Osteoblast (primary cell): ENCODE data around the gene UTP15. TPM values are rescaled to one million over a fixed set of nuclear protein-coding genes. Genes with fewer than 3 reads are reported as not detected.
A peak's percentile ranks its signal among the peaks of the same experiment; 100 is the strongest.

ENCODE experiments used
- DNase-seq: peaks from one replicate; pipeline ENCODE4 v3.0.0; 2011; ENCODE audit warnings: low spot score, mixed read lengths; ENCODE audit not compliant: insufficient read length; ENCODE audit errors: missing footprints
- H2AFZ ChIP-seq: 2 replicates; pipeline ENCODE4 v1.6.0; 2011; ENCODE audit warnings: mild to moderate bottlenecking, low read length
- H3K27ac ChIP-seq: 2 replicates; pipeline ENCODE4 v1.5.1; 2011; ENCODE audit warnings: mild to moderate bottlenecking, low read depth, low read length, moderate library complexity
- H3K27me3 ChIP-seq: 2 replicates; pipeline ENCODE4 v1.6.0; 2012; ENCODE audit warnings: mild to moderate bottlenecking, control low read depth, inconsistent platforms, low read length, moderate library complexity; ENCODE audit not compliant: insufficient read depth
- H3K36me3 ChIP-seq: 2 replicates; pipeline ENCODE4 v1.5.1; 2011; ENCODE audit warnings: mild to moderate bottlenecking, low read length, control low read depth, moderate library complexity; ENCODE audit not compliant: insufficient read depth
- H3K4me1 ChIP-seq: 2 replicates; pipeline ENCODE4 v1.5.1; 2011; ENCODE audit warnings: mild to moderate bottlenecking, low read length, control low read depth, moderate library complexity; ENCODE audit not compliant: insufficient read depth
- H3K4me2 ChIP-seq: 2 replicates; pipeline ENCODE4 v1.6.0; 2011; ENCODE audit warnings: mild to moderate bottlenecking, low read length; ENCODE audit not compliant: insufficient read depth
- H3K4me3 ChIP-seq: fragments of 200-600 bp; sonication (generic); 3 replicates; pipeline ENCODE4 v1.5.1; 2012; ENCODE audit warnings: mild to moderate bottlenecking, low read length, inconsistent platforms; ENCODE audit not compliant: insufficient read depth
- H3K79me2 ChIP-seq: 2 replicates; pipeline ENCODE4 v1.6.0; 2012; ENCODE audit warnings: mild to moderate bottlenecking, low read length, control low read depth, inconsistent platforms; ENCODE audit not compliant: insufficient read depth
- H3K9me3 ChIP-seq: 2 replicates; pipeline ENCODE4 v1.5.1; 2011; ENCODE audit warnings: low read depth, low read length, control low read depth
- H4K20me1 ChIP-seq: 2 replicates; pipeline ENCODE4 v1.6.0; 2012; ENCODE audit warnings: mild to moderate bottlenecking, low read length, control low read depth; ENCODE audit not compliant: insufficient read depth
- CTCF ChIP-seq: IDR thresholded peaks from 2 replicates; pipeline ENCODE4 v1.5.1; 2011; ENCODE audit warnings: mild to moderate bottlenecking, low read depth, low read length, moderate library complexity; ENCODE audit errors: extremely low read depth
- total RNA-seq: library from RNA; depleted of rRNA; stranded (reverse); fragments of >200 nt; gene quantifications from 2 replicates; pipeline ENCODE4 v1.2.3, GENCODE V29; 2012

The UTP15 gene
- total RNA-seq, 1 donor, result 20.6 TPM

- no peak for DNase-seq
- no peak overlapping the region for H2AFZ ChIP-seq
- H3K36me3 ChIP-seq, result peaks cover 6% of the 10 kb centered on the region
- H3K9me3 ChIP-seq, result no peaks in the 10 kb centered on the region
- no peaks in the 10 kb centered on the region for H4K20me1 ChIP-seq
- H3K27ac ChIP-seq, result no peak overlapping the region
- no peak overlapping the region for H3K4me2 ChIP-seq
- peaks cover 16% of the 10 kb centered on the region for H3K4me1 ChIP-seq
- no peak for TF ChIP-seq CTCF
- no peaks in the 10 kb centered on the region for H3K27me3 ChIP-seq
- H3K4me3 ChIP-seq, result no peak overlapping the region
- no peaks in the 10 kb centered on the region for H3K79me2 ChIP-seq
Measured at GRCh38 chr5:73587923-73588322, 22.4 kb downstream of the UTP15 start.

DNA sequence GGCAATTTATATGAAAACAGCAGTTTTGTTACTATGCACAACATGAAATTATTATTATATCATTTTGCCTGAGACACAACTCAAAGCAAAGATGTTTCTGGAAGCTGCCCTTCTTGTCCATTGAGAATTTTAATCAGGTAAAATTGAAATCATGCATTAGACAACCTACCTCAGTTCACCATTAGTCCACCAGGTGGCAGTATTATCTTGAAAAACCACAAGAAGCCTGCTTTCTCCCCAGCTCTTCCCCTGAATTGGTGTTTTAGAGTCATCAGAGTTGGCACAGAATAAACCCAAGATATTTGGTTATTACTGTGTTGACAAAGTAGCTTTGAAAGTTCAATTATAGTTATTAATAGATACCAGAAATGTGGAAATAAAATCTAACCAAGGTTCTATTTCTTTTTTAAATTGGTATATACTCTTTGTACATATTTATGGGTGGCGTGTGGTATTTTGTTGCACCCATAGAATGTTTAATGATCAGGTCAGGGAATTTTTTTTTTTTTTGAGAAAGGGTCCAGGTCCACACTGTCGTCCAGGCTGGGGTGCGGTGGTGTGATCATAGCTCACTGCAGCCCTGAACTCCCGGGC lies 25.7 kb downstream of the UTP15 start:
- no peaks in the 10 kb centered on the region for H3K27me3 ChIP-seq
- no peak overlapping the region for H2AFZ ChIP-seq
- no peaks in the 10 kb centered on the region for H4K20me1 ChIP-seq
- DNase-seq, result no peak
- no peaks in the 10 kb centered on the region for H3K9me3 ChIP-seq
- H3K27ac ChIP-seq, result peak overlapping the region; percentile 13
- peak; percentile 80 for TF ChIP-seq CTCF
- no peak overlapping the region for H3K4me3 ChIP-seq
- H3K79me2 ChIP-seq, result no peaks in the 10 kb centered on the region
- no peaks in the 10 kb centered on the region for H3K36me3 ChIP-seq
- peaks cover 18% of the 10 kb centered on the region for H3K4me1 ChIP-seq
- no peak overlapping the region for H3K4me2 ChIP-seq

DNA sequence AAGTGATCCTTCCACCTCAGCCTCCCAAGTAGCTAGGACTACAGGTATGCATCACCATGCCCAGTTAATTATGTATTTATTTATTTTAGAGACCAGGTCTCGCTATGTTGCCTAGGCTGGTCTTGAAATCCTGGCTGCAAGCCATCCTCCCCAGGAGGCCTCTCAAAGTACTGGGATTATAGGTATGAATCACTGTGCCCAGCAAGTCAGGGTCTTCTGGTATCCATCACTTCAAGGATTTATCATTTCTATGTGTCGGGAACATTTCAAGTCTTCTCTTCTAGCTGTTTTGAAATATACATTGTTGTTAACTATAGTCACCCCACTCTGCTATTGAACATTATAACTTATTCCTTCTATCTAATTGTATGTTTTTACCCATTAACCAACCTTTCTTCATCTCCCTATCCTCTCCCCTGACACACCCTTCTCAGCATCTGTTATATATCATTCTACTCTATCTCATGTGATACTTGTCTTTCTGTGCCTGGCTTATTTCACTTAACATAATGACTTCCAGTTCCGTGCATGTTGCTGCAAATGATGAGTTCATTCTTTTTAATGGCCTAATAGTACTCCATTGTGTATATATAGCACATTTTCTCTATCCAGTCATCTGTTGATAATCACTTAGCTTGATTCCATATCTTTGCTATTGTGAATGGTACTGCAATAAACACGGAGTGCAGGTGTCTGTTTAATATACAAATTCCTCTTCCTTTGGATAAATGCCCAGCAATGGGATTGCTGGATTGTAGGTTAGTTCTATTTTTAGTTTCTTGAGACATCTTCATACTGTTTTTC lies 26.4 kb downstream of the UTP15 start:
- H2AFZ ChIP-seq, result no peak overlapping the region
- no peaks in the 10 kb centered on the region for H3K36me3 ChIP-seq
- DNase-seq, result no peak
- H3K27ac ChIP-seq, result peak overlapping the region; percentile 13
- no peak for TF ChIP-seq CTCF
- no peaks in the 10 kb centered on the region for H3K27me3 ChIP-seq
- H3K4me1 ChIP-seq, result peaks cover 18% of the 10 kb centered on the region
- no peak overlapping the region for H3K4me3 ChIP-seq
- H3K4me2 ChIP-seq, result no peak overlapping the region
- no peaks in the 10 kb centered on the region for H3K79me2 ChIP-seq
- no peaks in the 10 kb centered on the region for H3K9me3 ChIP-seq
- no peaks in the 10 kb centered on the region for H4K20me1 ChIP-seq

DNA sequence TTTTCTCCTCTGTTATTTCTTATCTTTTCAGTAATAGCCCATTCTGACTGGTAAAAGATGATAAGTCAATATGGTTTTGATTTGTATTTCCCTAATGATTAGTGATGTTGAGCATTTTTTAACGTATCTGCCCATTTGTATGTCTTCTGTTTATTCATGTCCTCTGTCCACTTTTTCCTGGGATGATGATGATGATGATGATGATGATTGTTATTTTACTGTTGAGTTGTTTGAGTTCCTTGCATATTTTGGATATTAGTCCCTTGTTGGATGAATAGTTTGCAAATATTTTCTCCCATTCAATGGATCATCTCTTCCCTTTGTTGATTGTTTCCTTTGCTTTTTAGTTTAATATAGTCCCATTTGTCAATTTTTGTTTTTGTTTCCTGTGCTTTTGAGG lies 27.0 kb downstream of the UTP15 start:
- no peak for TF ChIP-seq CTCF
- no peaks in the 10 kb centered on the region for H3K36me3 ChIP-seq
- H2AFZ ChIP-seq, result peak overlapping the region; percentile 2
- H3K4me3 ChIP-seq, result no peak overlapping the region
- no peaks in the 10 kb centered on the region for H4K20me1 ChIP-seq
- no peaks in the 10 kb centered on the region for H3K27me3 ChIP-seq
- H3K4me2 ChIP-seq, result no peak overlapping the region
- H3K27ac ChIP-seq, result peak overlapping the region; percentile 23
- peaks cover 18% of the 10 kb centered on the region for H3K4me1 ChIP-seq
- H3K9me3 ChIP-seq, result no peaks in the 10 kb centered on the region
- H3K79me2 ChIP-seq, result no peaks in the 10 kb centered on the region
- no peak for DNase-seq
